GM19023 (cell line): ENCODE results near the gene C2CD2.

ENCODE experiments used
- ATAC-seq: cut with Tn5 transposase; IDR thresholded peaks from one replicate; pipeline ENCODE4 v1.9.1; 2021; ENCODE audit warnings: mild to moderate bottlenecking, moderate library complexity; ENCODE audit not compliant: unreplicated experiment

The C2CD2 gene

GRCh38 chr21:41916888-41917433 is 36.9 kb downstream of the C2CD2 start:
- no peak for ATAC-seq

GRCh38 chr21:41914965-41915364 is 38.9 kb downstream of the C2CD2 start:
- ATAC-seq = no peak

DNA sequence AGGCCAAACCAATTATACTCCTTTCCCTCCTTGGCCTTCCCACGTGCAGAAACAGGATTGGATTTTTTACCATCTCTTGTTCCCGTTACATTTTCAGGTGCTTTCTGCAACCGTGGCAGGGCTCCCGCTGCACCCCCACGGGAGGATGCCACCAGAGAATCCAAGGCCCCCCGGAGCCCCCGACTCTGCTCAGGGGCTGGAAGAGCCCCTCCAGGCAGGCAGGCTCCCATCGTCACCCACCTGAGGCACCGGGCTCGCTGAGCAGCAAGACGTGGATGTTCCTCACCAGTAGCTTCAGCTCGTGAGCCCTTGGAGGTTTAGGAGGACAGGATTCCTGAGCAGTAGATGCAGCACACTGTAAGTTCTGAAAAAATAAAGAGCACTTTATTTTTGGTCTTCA is 39.5 kb downstream of the C2CD2 start:
- ATAC-seq = no peak

GRCh38 chr21:41913230-41913629 is 40.6 kb downstream of the C2CD2 start:
- no peak for ATAC-seq

- no peak for ATAC-seq
Observed at GRCh38 chr21:41908829-41909228, 45.0 kb downstream of the C2CD2 start.

DNA sequence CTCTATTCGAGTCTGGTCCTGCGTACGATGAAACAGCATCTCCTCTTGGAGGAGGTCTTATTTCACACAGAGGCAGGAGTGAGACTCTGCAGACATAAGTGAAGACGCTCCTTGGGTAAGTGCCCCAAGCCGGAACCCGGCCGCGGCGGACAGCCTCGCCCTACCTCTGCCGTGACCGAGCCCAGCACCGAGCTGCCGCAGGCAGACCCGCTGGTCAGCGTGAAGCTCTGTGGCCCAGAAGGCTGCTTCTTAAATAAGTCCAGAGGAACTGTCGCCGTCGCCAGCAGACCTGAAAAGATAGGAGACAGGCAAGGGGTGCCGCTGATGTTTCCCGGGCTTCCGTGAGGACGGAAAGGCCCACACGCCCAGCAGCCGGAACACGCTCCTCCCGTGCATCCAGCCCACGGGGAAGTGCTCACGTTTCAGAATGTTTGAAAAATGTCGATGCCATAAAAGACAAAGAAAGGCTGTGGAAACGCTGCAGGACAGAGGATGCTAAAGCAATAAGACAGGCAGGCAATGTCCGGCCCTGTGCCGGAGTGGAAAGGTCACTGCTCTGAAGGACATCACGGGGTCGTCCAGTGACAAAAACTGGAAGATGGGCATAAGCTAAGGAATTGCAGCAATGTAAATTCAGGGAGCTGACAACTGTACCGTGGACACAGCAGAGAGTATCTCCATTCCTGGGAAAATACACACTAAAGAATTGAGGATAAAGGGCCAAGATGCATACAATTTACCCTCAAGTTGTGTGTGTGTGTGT is 46.1 kb downstream of the C2CD2 start:
- ATAC-seq = no peak

GRCh38 chr21:41906770-41907169 is 47.0 kb downstream of the C2CD2 start:
- no peak for ATAC-seq

GRCh38 chr21:41903559-41904351 is 50.1 kb downstream of the C2CD2 start:
- ATAC-seq = no peak

GRCh38 chr21:41902946-41903345 is 50.9 kb downstream of the C2CD2 start:
- no peak for ATAC-seq

GRCh38 chr21:41901782-41902181 is 52.0 kb downstream of the C2CD2 start:
- no peak for ATAC-seq

DNA sequence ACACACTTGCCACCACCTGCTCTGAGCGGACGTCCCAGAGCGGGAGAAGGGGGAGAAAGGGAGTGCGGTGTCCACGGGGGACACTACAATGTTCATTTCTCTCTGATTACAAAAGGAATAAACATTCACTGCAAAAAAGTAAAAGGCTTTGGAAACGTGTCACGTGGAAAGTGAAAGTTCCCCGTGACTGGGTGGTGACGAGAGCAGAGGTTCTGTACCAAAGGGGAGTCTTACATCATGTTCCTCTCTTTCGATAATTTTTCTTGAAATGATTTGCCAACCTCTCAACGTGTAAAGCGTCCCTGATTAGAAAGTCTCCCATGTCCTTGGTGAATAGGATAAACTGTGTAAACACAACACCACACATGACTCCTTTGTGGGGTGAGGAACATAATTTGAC is 52.7 kb downstream of the C2CD2 start:
- ATAC-seq = no peak

DNA sequence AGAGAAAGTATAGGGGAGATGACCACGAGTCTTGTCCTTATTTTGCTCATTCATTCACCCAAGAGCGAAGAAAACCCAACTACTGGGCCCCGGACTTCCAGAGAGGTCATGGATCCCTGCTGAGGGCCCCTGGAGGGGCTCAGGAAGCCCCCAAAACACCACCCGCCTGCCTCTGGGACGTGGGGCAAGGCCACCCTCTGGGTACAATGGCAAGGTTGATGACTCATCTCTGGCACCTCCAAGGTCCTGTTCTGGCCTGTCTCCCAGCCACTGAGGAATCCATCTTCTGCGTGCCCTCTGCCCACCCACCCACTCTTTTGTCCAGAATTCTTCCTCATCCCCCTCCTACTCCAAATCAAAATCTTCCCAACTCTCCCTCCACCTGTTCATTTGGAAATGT is 53.4 kb downstream of the C2CD2 start:
- ATAC-seq = no peak

DNA sequence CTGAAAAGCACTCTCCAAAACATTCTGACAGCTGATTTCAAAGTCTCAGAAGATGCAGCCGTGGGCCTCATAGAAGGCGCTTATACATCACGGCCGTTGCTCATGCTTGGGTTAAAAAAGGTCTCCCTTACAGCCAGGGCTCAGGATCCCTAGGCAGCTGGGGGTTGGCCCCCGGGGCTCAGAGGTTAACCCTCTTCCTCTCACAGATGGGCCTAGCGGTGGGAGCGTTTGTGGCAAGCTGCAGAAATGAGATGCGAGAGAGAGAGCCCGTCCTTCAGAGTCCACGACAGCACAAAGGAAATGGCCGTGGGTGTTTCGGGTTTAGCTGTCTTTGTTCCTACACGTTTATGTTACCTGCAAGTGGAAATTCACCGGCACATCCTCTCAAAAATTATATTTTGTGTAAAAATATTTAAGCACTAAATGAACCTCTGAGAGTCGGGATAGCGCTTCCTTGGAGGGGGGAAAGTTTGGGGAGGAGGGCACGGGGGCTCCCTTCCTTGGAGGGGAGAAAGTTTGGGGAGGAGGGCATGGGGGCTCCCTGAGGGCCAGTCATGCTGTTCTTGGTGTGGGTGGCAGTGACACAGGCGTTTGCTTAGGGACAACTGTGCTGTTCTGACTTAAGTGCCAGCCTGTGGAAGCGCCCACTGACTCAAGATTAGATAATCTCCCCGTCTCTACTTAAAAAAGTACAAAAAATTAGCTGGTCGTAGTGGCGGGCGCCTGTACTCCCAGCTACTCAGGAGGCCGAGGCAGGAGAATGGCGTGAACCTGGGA is 54.2 kb downstream of the C2CD2 start:
- no peak for ATAC-seq

- no peak for ATAC-seq
Observed at GRCh38 chr21:41898998-41899397, 54.8 kb downstream of the C2CD2 start.

GRCh38 chr21:41897700-41898099 is 56.1 kb downstream of the C2CD2 start:
- ATAC-seq = no peak

- no peak for ATAC-seq
Observed at GRCh38 chr21:41897047-41897669, 56.7 kb downstream of the C2CD2 start.

DNA sequence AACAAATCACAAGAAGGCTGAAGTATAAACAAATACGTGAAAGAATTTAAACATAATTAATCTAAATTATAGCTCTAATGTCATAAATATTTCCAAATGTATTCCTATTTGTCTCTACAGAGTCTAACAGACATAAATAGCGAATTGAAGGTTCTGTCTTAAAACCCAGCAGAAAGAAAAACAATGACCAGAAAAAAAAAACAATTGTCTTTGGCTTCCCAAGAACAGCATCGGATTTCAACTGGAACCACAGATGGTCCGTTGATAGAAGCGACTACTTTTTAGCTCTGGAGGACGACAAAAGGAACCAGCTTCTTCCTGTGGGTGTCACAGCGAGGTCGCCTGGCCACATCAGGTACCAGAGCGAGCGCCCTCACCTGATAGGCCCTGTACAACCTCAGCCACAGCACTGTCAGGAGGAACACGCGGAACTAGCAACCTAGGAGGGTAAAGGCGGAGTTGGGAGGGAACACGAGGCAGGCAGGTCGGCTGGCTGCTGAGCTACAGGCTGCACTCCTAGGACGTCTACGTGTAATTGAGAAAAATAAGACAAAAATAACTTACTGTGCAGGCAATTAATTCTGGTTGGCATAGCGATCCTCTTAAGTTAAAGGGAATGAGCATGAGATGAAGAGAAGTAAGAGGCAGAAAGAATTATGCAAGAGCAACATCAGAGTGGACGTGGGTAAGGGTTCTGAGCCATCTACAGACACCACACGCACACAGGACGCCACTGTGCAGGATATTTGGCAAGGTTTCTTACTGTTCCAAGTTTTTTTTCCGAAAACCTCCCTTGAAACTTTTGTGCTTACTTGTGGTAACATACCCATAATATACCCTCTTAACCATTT is 58.0 kb downstream of the C2CD2 start:
- no peak for ATAC-seq

DNA sequence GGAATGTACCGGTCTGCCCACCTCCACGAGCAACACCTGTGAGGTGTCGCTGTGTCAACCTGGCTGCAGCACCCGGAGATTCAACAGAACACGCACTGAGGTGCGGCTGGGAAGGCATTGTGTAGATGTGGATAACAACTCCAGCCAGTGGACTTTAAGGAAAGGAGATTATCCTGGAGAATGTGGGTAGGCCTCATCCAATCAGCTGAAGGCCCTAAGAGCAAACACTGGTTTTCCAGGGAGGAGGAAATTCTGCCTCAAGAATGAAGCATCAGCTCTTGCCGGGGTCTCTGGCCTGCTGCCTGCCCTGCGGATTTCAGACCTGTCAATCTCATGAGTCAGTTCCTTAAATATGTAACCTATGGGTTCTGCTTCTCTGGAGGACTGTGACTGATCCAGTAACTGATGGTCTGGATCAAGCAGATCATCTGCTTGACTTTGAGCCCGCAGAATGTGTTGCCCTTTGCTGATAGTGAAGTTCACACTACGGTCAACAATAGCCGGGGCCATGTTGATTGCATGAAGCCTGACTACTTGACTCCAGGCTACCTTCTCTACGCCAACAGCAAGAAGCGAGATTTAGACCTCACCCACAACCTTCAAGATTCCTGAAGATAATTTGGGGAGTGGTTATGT is 58.8 kb downstream of the C2CD2 start:
- no peak for ATAC-seq

DNA sequence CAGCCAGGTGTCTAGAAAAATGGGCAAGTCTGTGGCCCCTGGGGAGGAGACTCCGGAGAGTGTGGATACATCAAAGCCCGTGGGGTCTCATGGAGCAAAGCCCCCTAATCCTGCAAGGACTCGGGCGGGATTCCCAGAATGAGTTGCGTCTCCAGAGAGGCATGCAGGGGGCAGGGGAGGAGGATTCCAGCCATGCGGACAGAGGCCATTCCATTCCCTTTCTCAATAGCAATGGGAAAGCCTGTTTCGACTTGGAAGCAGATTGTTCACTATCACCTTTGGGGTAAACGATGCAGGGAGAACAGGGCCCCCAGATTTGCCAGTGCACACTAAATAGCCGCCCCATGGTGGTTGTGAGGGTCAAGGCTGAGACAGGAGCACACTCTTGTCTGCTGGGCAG is 59.3 kb downstream of the C2CD2 start:
- no peak for ATAC-seq
